Measurements from ENCODE around the gene LUC7L3. TPM values are rescaled to one million over a fixed set of nuclear protein-coding genes. Genes with fewer than 3 reads are reported as not detected.

Gene LUC7L3
- total RNA-seq, 1 experiment from 2014 or later = 154 TPM

DNA sequence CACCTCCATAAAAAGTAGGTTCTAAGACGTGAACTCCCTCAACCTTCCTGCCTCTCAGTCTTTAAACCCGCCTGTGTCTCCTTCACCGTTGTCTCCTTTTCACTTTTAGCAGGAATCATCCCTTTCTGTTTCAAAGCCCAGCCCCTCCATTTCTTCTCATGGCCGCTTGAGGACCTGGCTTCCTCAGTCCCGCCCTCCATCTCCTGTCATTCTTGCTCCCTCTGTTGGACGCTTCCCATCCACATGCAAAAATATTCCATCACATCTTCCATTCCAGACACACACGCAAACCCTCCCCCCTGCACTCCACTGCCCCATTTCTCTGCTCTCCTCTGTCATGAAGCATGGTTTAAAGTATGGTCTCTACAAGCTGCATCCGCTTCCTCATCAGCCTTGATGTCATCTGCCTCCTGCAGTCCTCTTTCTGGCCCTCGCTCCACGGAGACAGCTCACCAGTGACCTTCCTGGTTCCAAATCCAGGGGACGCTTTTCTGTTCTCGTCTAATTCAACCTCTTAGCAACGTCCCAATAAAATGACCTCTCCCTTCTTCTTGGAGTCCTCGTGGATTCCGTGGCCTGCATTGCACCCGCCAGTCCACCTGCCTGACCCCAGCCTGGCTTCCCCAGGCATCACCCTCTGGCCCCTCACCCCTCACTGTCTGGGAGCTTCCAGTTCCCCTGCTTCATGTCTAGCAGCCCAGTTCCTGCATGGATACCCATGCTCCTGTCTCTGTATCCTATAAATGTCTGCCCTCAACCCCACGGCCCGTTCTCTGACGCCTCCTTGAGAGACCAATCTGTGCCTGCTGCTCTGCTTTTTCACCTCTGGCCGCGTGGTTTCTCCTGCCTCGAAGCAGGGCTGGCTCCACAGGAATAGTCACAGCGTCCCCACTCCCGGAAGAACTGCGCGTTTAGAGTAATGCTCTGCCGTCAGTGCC lies 37.9 kb upstream of the LUC7L3 start:
- no peak overlapping the region for H2AFZ ChIP-seq (ENCODE audit: low read length)
- no peak overlapping the region for H2BK20ac ChIP-seq (ENCODE audit: low read depth, low read length, poor library complexity, severe bottlenecking)
- H3K27ac ChIP-seq (ENCODE audit: insufficient read length, low read depth, low read length) = no peak overlapping the region
- H4K20me1 ChIP-seq (ENCODE audit: control insufficient read depth, insufficient read depth, insufficient read length) = no peaks in the 10 kb centered on the region
- Mint-ChIP-seq H3K27ac (no peak overlapping the region), H3K9me3 (no peaks in the 10 kb centered on the region; a peak in 1 of 5 replicates), H3K4me3 (no peak overlapping the region; a peak in 1 of 5 replicates), H3K36me3 (ENCODE audit: insufficient read depth in 1 of 3, low read depth in 3 of 3) (no peaks in the 10 kb centered on the region), H3K27me3 (ENCODE audit: low read depth) (peaks cover 3% of the 10 kb centered on the region), H3K4me1 (peaks cover 20 to 29% of the 10 kb centered on the region in 2 experiments)
- no peaks in the 10 kb centered on the region for H3K4me1 ChIP-seq (ENCODE audit: insufficient read depth, low read length)
- no peak overlapping the region for H3T11ph ChIP-seq (ENCODE audit: low read length)
- no peak overlapping the region for H4K8ac ChIP-seq (replicated peaks; ENCODE audit: insufficient read length, low read depth, low read length)
- no peak overlapping the region for H2BK120ac ChIP-seq (ENCODE audit: low read depth, low read length, poor library complexity, severe bottlenecking)
- no peaks in the 10 kb centered on the region for H3K27me3 ChIP-seq (ENCODE audit: insufficient read depth, low read length)
- TF ChIP-seq, protein P1, sequence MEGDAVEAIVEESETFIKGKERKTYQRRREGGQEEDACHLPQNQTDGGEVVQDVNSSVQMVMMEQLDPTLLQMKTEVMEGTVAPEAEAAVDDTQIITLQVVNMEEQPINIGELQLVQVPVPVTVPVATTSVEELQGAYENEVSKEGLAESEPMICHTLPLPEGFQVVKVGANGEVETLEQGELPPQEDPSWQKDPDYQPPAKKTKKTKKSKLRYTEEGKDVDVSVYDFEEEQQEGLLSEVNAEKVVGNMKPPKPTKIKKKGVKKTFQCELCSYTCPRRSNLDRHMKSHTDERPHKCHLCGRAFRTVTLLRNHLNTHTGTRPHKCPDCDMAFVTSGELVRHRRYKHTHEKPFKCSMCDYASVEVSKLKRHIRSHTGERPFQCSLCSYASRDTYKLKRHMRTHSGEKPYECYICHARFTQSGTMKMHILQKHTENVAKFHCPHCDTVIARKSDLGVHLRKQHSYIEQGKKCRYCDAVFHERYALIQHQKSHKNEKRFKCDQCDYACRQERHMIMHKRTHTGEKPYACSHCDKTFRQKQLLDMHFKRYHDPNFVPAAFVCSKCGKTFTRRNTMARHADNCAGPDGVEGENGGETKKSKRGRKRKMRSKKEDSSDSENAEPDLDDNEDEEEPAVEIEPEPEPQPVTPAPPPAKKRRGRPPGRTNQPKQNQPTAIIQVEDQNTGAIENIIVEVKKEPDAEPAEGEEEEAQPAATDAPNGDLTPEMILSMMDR (conservative IDR thresholded peaks at IDR 0.05) = peak; percentile 50; the same call in 2 of the 3 replicates
- H4K5ac ChIP-seq (ENCODE audit: insufficient read length, low read depth, low read length) = no peak overlapping the region
- H3K18ac ChIP-seq (ENCODE audit: insufficient read length, low read depth, low read length) = no peak overlapping the region
- H3K56ac ChIP-seq (ENCODE audit: insufficient read length, low read depth, low read length) = no peak overlapping the region
- H3K4ac ChIP-seq (ENCODE audit: low read depth, low read length) = no peak overlapping the region
- no peak overlapping the region for H3K14ac ChIP-seq (ENCODE audit: insufficient read depth, low read length)
- H3K9me3 ChIP-seq (ENCODE audit: control insufficient read depth, low read depth, low read length) = no peaks in the 10 kb centered on the region
- no peak overlapping the region for H2AK5ac ChIP-seq (ENCODE audit: insufficient read length, low read length)
- DNase-seq = no peak
- no peak overlapping the region for H2BK5ac ChIP-seq (ENCODE audit: insufficient read length, low read length)
- no peak overlapping the region for H2BK12ac ChIP-seq (ENCODE audit: insufficient read length, low read depth, low read length)
- no peaks in the 10 kb centered on the region for H3K79me1 ChIP-seq (ENCODE audit: insufficient read depth, low read depth, low read length, poor library complexity, severe bottlenecking)
- H3K9ac ChIP-seq (ENCODE audit: extremely low read depth, insufficient read length, low read length) = no peak overlapping the region
- no peaks in the 10 kb centered on the region for H3K23me2 ChIP-seq (ENCODE audit: insufficient read length, low read depth, low read length, poor library complexity, severe bottlenecking)
- H3K23ac ChIP-seq (ENCODE audit: insufficient read length, low read depth, low read length) = no peak overlapping the region
- WGBS (ENCODE audit: extremely low coverage, insufficient read length, low lambda C conversion rate) = no CpG with 5 or more reads among the region's 27 CpGs
- no peaks in the 10 kb centered on the region for H3K79me2 ChIP-seq (ENCODE audit: insufficient read depth, low read length)
- no peak overlapping the region for H3K4me2 ChIP-seq (ENCODE audit: insufficient read depth, insufficient read length, low read length)
- H4K91ac ChIP-seq (ENCODE audit: insufficient read length, low read depth, low read length) = no peak overlapping the region
- H2BK15ac ChIP-seq (ENCODE audit: low read depth, low read length) = no peak overlapping the region
